Activated T-helper 9 cell treated with anti-CD3 and anti-CD28 coated beads, Interleukin-2, amount 50 U/mL, for 16 hours (primary cell): ENCODE measurements around the gene DACT1.

Source experiments
- DNase-seq: peaks from one replicate; pipeline ENCODE4 v3.0.0-alpha.2; 2020; ENCODE audit warnings: low read depth

The DACT1 gene

DNA sequence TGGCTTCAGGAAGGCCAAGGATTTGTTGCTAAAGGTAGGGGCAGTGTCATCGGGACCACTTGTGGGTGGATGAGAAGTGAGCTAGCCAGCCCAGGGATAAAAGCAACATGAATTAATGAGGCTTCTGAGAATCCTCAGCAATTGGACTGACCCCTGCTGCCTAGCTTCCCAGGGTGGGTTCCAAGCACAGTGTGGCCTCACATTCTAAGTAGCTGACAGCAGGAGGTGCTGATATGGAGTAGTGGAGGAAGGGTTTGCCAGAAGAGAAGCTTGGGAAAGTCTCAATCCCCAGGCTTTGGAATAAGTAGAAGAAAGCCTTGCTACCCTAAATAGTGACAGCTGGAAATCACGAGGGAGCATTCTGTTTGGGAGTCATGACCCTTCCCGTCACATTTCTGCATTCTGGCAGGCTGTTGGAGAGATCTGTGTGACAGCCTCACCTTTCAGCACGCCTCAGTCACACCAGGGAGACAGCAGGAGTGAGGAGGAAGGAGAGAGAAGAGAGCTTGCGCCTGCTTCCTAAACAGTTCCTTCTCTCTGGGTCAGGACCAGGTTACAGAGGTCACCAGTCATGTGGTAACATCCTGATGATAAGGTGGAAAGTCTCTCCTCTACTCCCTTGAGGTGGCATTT lies 31.2 kb downstream of the DACT1 start:
- no peak for DNase-seq

DNA sequence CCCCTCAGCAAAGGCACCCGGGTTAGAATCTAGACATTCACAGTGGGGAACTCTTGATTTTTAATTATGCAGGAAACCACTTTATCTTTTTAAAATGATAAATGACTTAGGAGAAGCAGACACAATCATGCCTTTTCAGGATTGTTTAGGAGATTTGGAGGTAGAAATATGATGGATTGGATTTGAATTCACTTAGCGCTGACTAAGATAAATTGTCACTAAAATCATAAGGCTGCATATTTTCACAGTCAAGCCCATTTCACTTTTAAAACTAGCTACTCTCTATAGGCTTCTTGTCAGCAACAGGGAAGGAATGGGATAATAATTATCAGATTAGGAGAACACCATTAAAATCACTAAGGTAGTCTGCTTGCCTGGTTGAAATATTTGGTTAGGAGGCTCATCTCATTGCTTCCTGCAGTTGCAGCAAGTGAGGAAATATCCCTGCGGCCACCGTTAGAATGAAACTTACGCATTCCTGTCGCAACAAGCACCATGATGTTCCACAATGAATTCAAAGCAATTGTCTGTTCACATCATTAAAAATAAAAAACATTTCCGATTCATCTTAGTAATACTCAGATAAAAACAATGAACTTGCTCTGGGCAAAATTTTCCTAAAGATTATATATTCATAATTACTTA lies 31.9 kb downstream of the DACT1 start:
- DNase-seq = no peak

DNA sequence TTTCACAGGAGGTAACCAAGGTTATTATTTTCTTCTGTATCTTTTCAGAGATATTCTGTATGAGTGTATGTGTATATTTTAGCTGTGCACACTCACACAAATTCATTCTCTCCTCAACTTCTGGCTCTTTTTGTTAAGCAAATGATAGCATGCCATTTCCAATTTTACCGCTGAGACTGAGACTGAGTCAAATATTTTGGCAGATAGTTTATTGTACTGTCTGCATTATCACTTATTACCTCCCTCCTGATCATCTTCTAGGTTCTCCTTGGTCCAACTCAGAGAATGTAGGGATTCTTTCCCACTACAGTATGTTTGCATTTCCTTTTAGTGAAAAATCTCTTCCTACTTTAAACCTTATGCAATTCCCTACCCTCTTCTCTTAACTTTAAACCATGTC lies 33.3 kb downstream of the DACT1 start:
- no peak for DNase-seq

- DNase-seq = no peak
Measured at GRCh38 chr14:58671436-58671835, 33.7 kb downstream of the DACT1 start.

- no peak for DNase-seq
Measured at GRCh38 chr14:58673722-58674121, 36.0 kb downstream of the DACT1 start.

DNA sequence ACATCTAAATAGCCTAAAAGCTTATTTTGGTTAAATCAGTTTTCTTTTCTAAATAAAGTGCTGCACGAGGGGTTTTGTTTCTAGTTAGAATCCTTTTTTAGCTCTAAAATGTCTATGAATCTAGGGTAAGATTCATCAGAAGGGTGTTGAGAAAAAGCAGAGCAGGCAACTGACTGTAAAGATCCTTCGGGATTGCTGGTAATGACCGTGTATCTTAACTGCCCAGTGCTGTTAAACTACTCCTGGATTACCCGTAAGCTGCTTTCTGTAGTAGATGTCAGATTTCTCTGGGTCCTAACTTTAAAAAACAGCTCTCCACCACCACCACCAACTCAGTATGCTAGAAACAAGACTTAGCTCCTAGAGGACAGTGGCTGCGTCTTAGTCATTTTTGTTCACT lies 39.2 kb downstream of the DACT1 start:
- no peak for DNase-seq

DNA sequence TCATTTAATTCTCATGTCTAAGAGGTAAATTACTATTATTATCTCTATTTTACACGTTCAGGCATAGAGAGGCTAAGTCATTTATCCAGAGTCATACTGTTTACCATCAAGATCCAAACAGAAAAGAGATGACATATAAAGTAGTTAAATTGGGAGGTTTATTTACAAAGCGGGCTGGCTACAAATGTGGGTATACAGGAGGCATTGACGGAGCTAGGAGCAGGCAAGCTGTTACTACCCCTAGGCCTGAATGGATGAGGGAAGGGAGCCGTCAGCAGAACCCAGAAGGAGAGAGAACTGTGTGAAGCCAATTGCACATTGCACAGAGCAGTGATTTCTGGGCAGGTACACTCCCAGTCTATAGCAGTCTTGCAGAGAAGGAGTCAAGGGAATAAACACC lies 39.8 kb downstream of the DACT1 start:
- no peak for DNase-seq

GRCh38 chr14:58677996-58678395 lies 40.2 kb downstream of the DACT1 start:
- DNase-seq = no peak

- DNase-seq = no peak
Measured at GRCh38 chr14:58680698-58681097, 42.9 kb downstream of the DACT1 start.

GRCh38 chr14:58687232-58687795 lies 49.6 kb downstream of the DACT1 start:
- no peak for DNase-seq

- no peak for DNase-seq
Measured at GRCh38 chr14:58690801-58691516, 53.2 kb downstream of the DACT1 start.

DNA sequence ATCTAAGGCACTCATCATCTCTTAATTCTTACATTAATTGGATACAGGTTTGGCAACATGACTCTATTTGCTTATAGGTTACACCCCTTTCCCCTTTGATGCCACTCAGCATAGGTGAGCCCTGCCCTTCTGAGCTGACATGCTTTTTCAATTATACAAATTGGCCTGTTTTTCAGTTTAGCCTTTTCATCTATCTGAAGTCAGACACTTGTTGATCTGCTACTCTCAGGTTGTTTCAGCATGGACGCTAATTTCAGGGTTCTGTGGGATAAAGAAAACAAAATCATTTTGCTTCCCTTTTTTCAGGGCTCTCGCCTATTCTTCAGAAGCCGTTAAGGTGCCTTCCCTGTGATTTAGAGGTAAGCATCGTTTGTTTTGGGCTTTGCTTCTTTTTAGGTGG lies 55.3 kb downstream of the DACT1 start:
- DNase-seq = no peak

DNA sequence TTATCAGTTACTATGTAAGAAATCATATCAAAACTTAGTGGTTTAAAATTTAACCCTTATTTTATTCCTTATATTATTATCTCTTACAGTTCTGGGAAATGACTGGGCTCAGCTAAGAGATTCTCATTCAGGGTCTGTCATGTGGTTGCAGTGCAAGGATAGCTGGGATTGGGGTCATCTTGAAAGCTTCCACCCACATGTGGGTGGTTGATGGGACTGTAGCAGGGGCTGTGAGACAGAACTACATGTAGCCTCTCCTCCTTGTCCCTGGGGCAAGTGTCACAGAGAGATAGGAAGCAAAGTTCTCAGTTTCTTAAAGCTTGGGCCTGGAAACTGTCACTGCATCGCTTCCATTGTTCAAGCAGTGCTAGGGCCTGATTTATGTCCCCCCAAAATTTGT lies 57.8 kb downstream of the DACT1 start:
- DNase-seq = no peak

GRCh38 chr14:58697266-58697929 lies 59.6 kb downstream of the DACT1 start:
- no peak for DNase-seq
